GM23338 (cell line): Measurements from ENCODE around the gene SETBP1. TPM values are rescaled to one million over a fixed set of nuclear protein-coding genes. Genes with fewer than 3 reads are reported as not detected.

Source experiments
- ATAC-seq: fragments of 200-7000 bp; cut with Tn5 transposase; 3 replicates; pipeline ENCODE4 v1.9.1; 2020
- DNase-seq: peaks from one replicate; pipeline ENCODE4 v3.0.0-alpha.2; 2015; ENCODE audit warnings: low spot score
- H2AFZ ChIP-seq: fragments of 200-600 bp; sonication (generic); 2 replicates; pipeline ENCODE4 v1.8.0; 2016; ENCODE audit warnings: antibody characterized with exemption, mild to moderate bottlenecking, moderate library complexity
- H3F3A ChIP-seq: fragments of 200-600 bp; sonication (generic); replicated peaks from 2 replicates; pipeline ENCODE4 v1.8.0; 2017; ENCODE audit warnings: antibody characterized with exemption, mixed run types, low read depth
- H3K27ac ChIP-seq: fragments of 200-600 bp; sonication (generic); 2 replicates; pipeline ENCODE4 v1.6.1; 2016; ENCODE audit warnings: low read depth
- H3K27me3 ChIP-seq: fragments of 200-600 bp; sonication (generic); 2 replicates; pipeline ENCODE4 v1.8.0; 2016; ENCODE audit warnings: mild to moderate bottlenecking, mixed run types, moderate library complexity; ENCODE audit not compliant: insufficient read depth
- H3K36me3 ChIP-seq: fragments of 200-600 bp; sonication (generic); 2 replicates; pipeline ENCODE4 v1.8.0; 2016; ENCODE audit warnings: mild to moderate bottlenecking; ENCODE audit not compliant: insufficient read depth
- H3K4me1 ChIP-seq: fragments of 200-600 bp; sonication (generic); 2 replicates; pipeline ENCODE4 v1.8.0; 2016; ENCODE audit warnings: mild to moderate bottlenecking, moderate library complexity; ENCODE audit not compliant: insufficient read depth
- H3K4me2 ChIP-seq: fragments of 200-600 bp; sonication (generic); 2 replicates; pipeline ENCODE4 v1.7.1; 2017; ENCODE audit warnings: mixed run types
- H3K4me3 ChIP-seq: fragments of 200-600 bp; sonication (generic); 2 replicates; pipeline ENCODE4 v1.6.1; 2016; ENCODE audit warnings: mixed run types
- H3K79me2 ChIP-seq: fragments of 200-600 bp; sonication (generic); replicated peaks from 2 replicates; pipeline ENCODE4 v1.8.0; 2017; ENCODE audit warnings: mild to moderate bottlenecking; ENCODE audit not compliant: insufficient read depth
- H3K9me2 ChIP-seq: fragments of 200-600 bp; sonication (generic); 2 replicates; pipeline ENCODE4 v1.8.0; 2017; ENCODE audit not compliant: insufficient read depth
- H4K20me1 ChIP-seq: fragments of 200-600 bp; sonication (generic); replicated peaks from 2 replicates; pipeline ENCODE4 v1.8.0; 2017; ENCODE audit warnings: mild to moderate bottlenecking; ENCODE audit not compliant: insufficient read depth
- H3K27ac Mint-ChIP-seq: 2 replicates; pipeline ENCODE4 v1.8.0; 2020; ENCODE audit warnings: inconsistent platforms, mild to moderate bottlenecking, moderate library complexity, mixed read lengths
- H3K27me3 Mint-ChIP-seq: 3 replicates; pipeline ENCODE4 v1.8.0; 2022; ENCODE audit warnings: low read depth, mild to moderate bottlenecking, moderate library complexity, mixed read lengths, inconsistent platforms; ENCODE audit not compliant: insufficient read depth, poor library complexity
- H3K36me3 Mint-ChIP-seq: 3 replicates; pipeline ENCODE4 v1.8.0; 2021; ENCODE audit warnings: low read depth, mild to moderate bottlenecking, inconsistent platforms, moderate library complexity, mixed read lengths
- H3K4me1 Mint-ChIP-seq: 3 replicates; pipeline ENCODE4 v1.8.0; 2020; ENCODE audit warnings: mild to moderate bottlenecking, inconsistent platforms, mixed read lengths
- H3K4me3 Mint-ChIP-seq: 3 replicates; pipeline ENCODE4 v1.8.0; 2021; ENCODE audit warnings: moderate library complexity, mild to moderate bottlenecking, inconsistent platforms, mixed read lengths
- H3K9me3 Mint-ChIP-seq: 3 replicates; pipeline ENCODE4 v1.8.0; 2020; ENCODE audit warnings: moderate library complexity, mild to moderate bottlenecking, inconsistent platforms, mixed read lengths
- CREB1 ChIP-seq: fragments of 250-450 bp; sonication (Bioruptor Pico); IDR thresholded peaks from 2 replicates; pipeline ENCODE4 v1.5.0; 2020; ENCODE audit warnings: low read depth, mild to moderate bottlenecking, moderate library complexity
- CTCF ChIP-seq, 2 experiments: fragments of 200-600 bp in 1 of 2; sonication (generic) in 1 of 2; conservative IDR thresholded peaks; 2 replicates each; pipeline versions ENCODE4 v1.5.1 to v1.6.1; 2016 to 2017; ENCODE audit warnings: antibody characterized with exemption in 2 of 2, low read depth in 2 of 2, mild to moderate bottlenecking in 2 of 2, moderate library complexity in 1 of 2
- ETS1 ChIP-seq: IDR thresholded peaks from 2 replicates; pipeline ENCODE4 v1.6.1; 2016; ENCODE audit warnings: antibody characterized with exemption
- EZH2 ChIP-seq: fragments of 200-600 bp; sonication (generic); IDR thresholded peaks from one replicate; pipeline ENCODE4 v1.8.0; 2017; ENCODE audit warnings: antibody characterized with exemption, mild to moderate bottlenecking, low read depth; ENCODE audit not compliant: unreplicated experiment
- NANOG ChIP-seq: IDR thresholded peaks from 2 replicates; pipeline ENCODE4 v1.6.1; 2016; ENCODE audit warnings: antibody characterized with exemption, borderline replicate concordance
- ZNF331 ChIP-seq: fragments of 250-450 bp; sonication (Bioruptor Pico); IDR thresholded peaks from 2 replicates; pipeline ENCODE4 v1.5.0; 2020; ENCODE audit warnings: low read depth, mild to moderate bottlenecking, moderate library complexity
- polyA plus RNA-seq: library from polyadenylated mRNA; unstranded; fragments of >200 nt; fragmentation: Nextera tagmentation; extraction: Ambion mirVana; gene quantifications from 2 replicates; pipeline ENCODE4 v1.2.1, GENCODE V29; 2016
- total RNA-seq: library from RNA; depleted of rRNA; stranded (reverse); fragments of >200 nt; shearing (Covaris generic); gene quantifications from 2 replicates; pipeline ENCODE4 v1.2.3, GENCODE V29; 2014
- TF ChIP-seq, protein P1 (sequence below): fragments of 250-450 bp; sonication (Bioruptor Pico); IDR thresholded peaks from 2 replicates; pipeline ENCODE4 v1.5.0; 2020; ENCODE audit warnings: mild to moderate bottlenecking, moderate library complexity

Gene SETBP1
- total and polyA plus RNA-seq, 2 experiments from 2014 or later = 1.6 to 5.5 TPM

DNA sequence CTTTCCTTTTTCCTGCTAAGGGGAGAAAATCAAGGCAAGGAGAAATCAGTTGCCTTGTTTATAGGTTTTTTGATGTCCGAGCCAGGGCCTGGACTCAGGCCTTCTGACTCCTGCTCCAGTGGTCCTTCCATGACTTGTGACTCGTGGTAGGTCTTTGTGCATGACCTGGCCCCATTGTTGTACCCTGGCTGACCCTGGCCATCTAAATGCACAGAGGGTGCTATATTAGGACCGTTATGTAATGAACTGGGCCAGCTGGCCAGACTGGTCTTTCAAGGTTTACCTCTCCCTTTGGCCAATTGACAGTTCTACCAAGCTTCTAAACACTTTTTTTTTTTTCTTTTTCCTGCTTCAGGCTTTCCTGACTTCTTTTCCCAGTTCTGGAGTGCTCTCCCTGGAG, 81.1 kb downstream of the SETBP1 start (continued):
- TF ChIP-seq, protein P1, sequence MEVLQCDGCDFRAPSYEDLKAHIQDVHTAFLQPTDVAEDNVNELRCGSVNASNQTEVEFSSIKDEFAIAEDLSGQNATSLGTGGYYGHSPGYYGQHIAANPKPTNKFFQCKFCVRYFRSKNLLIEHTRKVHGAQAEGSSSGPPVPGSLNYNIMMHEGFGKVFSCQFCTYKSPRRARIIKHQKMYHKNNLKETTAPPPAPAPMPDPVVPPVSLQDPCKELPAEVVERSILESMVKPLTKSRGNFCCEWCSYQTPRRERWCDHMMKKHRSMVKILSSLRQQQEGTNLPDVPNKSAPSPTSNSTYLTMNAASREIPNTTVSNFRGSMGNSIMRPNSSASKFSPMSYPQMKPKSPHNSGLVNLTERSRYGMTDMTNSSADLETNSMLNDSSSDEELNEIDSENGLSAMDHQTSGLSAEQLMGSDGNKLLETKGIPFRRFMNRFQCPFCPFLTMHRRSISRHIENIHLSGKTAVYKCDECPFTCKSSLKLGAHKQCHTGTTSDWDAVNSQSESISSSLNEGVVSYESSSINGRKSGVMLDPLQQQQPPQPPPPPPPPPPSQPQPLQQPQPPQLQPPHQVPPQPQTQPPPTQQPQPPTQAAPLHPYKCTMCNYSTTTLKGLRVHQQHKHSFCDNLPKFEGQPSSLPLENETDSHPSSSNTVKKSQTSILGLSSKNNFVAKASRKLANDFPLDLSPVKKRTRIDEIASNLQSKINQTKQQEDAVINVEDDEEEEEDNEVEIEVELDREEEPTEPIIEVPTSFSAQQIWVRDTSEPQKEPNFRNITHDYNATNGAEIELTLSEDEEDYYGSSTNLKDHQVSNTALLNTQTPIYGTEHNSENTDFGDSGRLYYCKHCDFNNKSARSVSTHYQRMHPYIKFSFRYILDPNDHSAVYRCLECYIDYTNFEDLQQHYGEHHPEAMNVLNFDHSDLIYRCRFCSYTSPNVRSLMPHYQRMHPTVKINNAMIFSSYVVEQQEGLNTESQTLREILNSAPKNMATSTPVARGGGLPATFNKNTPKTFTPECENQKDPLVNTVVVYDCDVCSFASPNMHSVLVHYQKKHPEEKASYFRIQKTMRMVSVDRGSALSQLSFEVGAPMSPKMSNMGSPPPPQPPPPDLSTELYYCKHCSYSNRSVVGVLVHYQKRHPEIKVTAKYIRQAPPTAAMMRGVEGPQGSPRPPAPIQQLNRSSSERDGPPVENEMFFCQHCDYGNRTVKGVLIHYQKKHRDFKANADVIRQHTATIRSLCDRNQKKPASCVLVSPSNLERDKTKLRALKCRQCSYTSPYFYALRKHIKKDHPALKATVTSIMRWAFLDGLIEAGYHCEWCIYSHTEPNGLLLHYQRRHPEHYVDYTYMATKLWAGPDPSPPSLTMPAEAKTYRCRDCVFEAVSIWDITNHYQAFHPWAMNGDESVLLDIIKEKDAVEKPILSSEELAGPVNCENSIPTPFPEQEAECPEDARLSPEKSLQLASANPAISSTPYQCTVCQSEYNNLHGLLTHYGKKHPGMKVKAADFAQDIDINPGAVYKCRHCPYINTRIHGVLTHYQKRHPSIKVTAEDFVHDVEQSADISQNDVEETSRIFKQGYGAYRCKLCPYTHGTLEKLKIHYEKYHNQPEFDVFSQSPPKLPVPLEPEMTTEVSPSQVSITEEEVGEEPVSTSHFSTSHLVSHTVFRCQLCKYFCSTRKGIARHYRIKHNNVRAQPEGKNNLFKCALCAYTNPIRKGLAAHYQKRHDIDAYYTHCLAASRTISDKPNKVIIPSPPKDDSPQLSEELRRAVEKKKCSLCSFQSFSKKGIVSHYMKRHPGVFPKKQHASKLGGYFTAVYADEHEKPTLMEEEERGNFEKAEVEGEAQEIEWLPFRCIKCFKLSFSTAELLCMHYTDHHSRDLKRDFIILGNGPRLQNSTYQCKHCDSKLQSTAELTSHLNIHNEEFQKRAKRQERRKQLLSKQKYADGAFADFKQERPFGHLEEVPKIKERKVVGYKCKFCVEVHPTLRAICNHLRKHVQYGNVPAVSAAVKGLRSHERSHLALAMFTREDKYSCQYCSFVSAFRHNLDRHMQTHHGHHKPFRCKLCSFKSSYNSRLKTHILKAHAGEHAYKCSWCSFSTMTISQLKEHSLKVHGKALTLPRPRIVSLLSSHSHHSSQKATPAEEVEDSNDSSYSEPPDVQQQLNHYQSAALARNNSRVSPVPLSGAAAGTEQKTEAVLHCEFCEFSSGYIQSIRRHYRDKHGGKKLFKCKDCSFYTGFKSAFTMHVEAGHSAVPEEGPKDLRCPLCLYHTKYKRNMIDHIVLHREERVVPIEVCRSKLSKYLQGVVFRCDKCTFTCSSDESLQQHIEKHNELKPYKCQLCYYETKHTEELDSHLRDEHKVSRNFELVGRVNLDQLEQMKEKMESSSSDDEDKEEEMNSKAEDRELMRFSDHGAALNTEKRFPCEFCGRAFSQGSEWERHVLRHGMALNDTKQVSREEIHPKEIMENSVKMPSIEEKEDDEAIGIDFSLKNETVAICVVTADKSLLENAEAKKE = no peak
- TF ChIP-seq NANOG (no peak), EZH2 (no peak), ETS1 (no peak)

GRCh38 chr18:44763327-44763726, 82.6 kb downstream of the SETBP1 start:
- H3K9me3 Mint-ChIP-seq = no peaks in the 10 kb centered on the region
- H3K27ac ChIP-seq = no peak overlapping the region
- H3K27me3 ChIP-seq = no peaks in the 10 kb centered on the region
- no peaks in the 10 kb centered on the region for H3K79me2 ChIP-seq
- H3K4me2 ChIP-seq = no peak overlapping the region
- H3K4me1 Mint-ChIP-seq = peaks cover 25% of the 10 kb centered on the region
- ATAC-seq (no peak), DNase-seq (no peak)
- 0 out of 2 replicates have a peak, but pooled peaks cover 3% of the 10 kb centered on the region for H3K9me2 ChIP-seq
- H3K36me3 ChIP-seq = no peaks in the 10 kb centered on the region
- no peak overlapping the region for H3K4me3 Mint-ChIP-seq
- H2AFZ ChIP-seq = no peak overlapping the region
- no peaks in the 10 kb centered on the region for H4K20me1 ChIP-seq
- H3K27me3 Mint-ChIP-seq = no peaks in the 10 kb centered on the region
- no peaks in the 10 kb centered on the region for H3F3A ChIP-seq
- H3K36me3 Mint-ChIP-seq = no peaks in the 10 kb centered on the region
- H3K4me1 ChIP-seq = peaks cover 17% of the 10 kb centered on the region; the same call in 1 of the 2 replicates
- no peak overlapping the region for H3K4me3 ChIP-seq
- no peak overlapping the region for H3K27ac Mint-ChIP-seq
- TF ChIP-seq EZH2 (no peak), ZNF331 (no peak), CTCF (conservative IDR thresholded peaks at IDR 0.05; ENCODE audit: low read depth in 2 of 2) (no peak), CREB1 (CRISPR knock-in tag) (no peak)
- TF ChIP-seq, protein P1 = no peak
